Articular chondrocyte of knee joint (primary cell): ENCODE measurements around the gene SPANXN1. TPM values are rescaled to one million over a fixed set of nuclear protein-coding genes. Genes with fewer than 3 reads are reported as not detected.

Experiments
- total RNA-seq: library from RNA; depleted of rRNA; stranded (reverse); fragments of >200 nt; gene quantifications from 2 replicates; pipeline ENCODE4 v1.2.3, GENCODE V29; 2012

The SPANXN1 gene
- total RNA-seq = not detected in 2 replicates

GRCh38 chrX:145247203-145247602 is at the start of gene SPANXN1:
Gene SPANXN1, plus strand, starts transcription at chrX:145247503. Its CDS starts 84 bp downstream, at chrX:145247587.

